Activated CD4-positive, alpha-beta T cell treated with anti-CD3 and anti-CD28 coated beads, Interleukin-2, amount 10 ng/mL, durations not matched to agents 7 days and 5 days (primary cell): Measurements from ENCODE around the gene GRK6. TPM values are rescaled to one million over a fixed set of nuclear protein-coding genes. Genes with fewer than 3 reads are reported as not detected.

ENCODE experiments used
- CTCF ChIA-PET: fragments of 350-600 bp; sonication (Branson Sonifier 250); formaldehyde crosslinking; loops from one replicate; lab custom pipeline; 2021; ENCODE audit warnings: antibody characterized with exemption; lab: Charles Lee
- POLR2A ChIA-PET: fragments of 350-600 bp; sonication (Branson Sonifier 250); formaldehyde crosslinking; loops from one replicate; lab custom pipeline; 2021; ENCODE audit warnings: antibody characterized with exemption; lab: Charles Lee
- DNase-seq: peaks from one replicate; pipeline ENCODE4 v3.0.0-alpha.2; 2020
- H3K27ac Mint-ChIP-seq: one replicate; pipeline ENCODE4 v1.8.0; 2021; ENCODE audit warnings: mild to moderate bottlenecking, moderate library complexity, mixed read lengths
- H3K27me3 Mint-ChIP-seq: one replicate; pipeline ENCODE4 v1.8.0; 2021; ENCODE audit warnings: mixed read lengths
- H3K36me3 Mint-ChIP-seq: one replicate; pipeline ENCODE4 v1.8.0; 2021; ENCODE audit warnings: low read depth, mixed read lengths
- H3K4me1 Mint-ChIP-seq: one replicate; pipeline ENCODE4 v1.8.0; 2021; ENCODE audit warnings: mixed read lengths
- H3K4me3 Mint-ChIP-seq: one replicate; pipeline ENCODE4 v1.8.0; 2021; ENCODE audit warnings: mild to moderate bottlenecking, moderate library complexity, mixed read lengths
- H3K9me3 Mint-ChIP-seq: one replicate; pipeline ENCODE4 v1.8.0; 2021; ENCODE audit warnings: mixed read lengths
- total RNA-seq, 2 experiments: library from RNA; stranded (reverse); gene quantifications; one replicate each; pipeline ENCODE4 v1.2.3, GENCODE V29; 2021

Gene GRK6
- total RNA-seq, 2 experiments from 2014 or later: 242 to 296 TPM

DNA sequence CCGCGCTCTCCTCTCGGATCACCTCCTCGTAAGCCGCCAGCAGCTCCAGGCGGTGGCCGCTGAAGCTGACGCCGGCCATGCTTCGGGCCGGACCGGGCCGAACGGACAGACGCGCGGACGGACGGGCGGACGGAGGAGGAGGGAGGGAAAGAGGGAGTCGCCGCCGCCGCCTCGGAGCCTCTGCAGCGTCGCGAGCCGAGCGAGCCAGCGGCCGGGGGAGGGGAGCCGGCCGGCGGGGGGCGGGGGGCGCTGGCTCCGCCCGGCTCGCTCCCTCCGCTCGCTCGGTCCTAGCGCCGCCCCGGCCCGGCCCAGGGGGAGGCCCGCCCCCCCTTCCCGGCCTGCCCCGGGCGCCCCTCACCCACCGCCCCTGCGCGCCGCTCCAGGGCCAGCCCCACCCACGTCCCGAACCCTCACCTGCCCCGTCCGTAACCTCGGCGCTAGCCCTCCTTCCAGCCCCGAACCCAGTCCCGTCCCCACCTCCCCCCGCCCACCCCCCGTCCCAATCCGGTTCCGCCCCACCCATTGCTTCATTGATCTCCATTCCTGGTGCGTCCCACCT is 47.0 kb downstream of the GRK6 start, which contains the start of gene DBN1:
DBN1 (minus strand) TSS at position 192 of the 559 bp plus-strand sequence; CDS start at position 79, 113 bp downstream.
- ChIA-PET CTCF (interaction anchor here (0.8 to 46.8 kb wide), 4 partner anchors 17 to 65 kb away, joined by 3 to 1643 read pairs (median 34); partner anchors contain the start of genes F12, GRK6, PFN3 and SLC34A1), POLR2A (no interaction called here)
- Mint-ChIP-seq H3K27me3 (peaks cover 13% of the 10 kb centered on the region), H3K9me3 (no peaks in the 10 kb centered on the region), H3K4me3 (peak within 1 kb of the TSS; percentile 69), H3K4me1 (peaks cover 43% of the 10 kb centered on the region), H3K36me3 (no peaks in the 10 kb centered on the region), H3K27ac (peak within 1 kb of the TSS; percentile 36)
- DNase-seq: no peak

DNA sequence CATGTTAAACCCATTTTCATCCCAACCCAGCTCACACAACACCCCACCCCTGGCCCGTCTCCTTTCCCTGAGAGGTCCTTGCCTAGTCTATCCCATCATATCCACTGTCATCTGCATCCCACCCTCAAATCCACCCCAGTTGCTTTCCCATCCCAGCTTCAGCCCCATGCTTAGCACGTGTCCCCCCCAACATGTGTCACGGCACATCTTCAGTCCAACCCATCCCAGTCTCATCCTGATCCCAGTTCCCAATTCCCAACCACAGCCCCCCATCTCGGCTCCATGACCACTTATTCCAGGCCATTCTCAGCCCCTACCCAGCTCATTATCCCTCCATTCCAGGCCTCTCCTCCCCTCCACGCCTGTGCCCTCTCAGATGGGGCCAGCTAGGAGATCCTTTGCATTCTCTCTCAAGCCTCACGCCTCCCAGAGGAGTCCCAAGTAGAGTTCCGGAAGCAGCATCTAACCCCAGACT is 47.6 kb downstream of the GRK6 start:
- DNase-seq: no peak
- Mint-ChIP-seq H3K27ac (peak overlapping the region; percentile 36), H3K4me1 (peaks cover 48% of the 10 kb centered on the region)

DNA sequence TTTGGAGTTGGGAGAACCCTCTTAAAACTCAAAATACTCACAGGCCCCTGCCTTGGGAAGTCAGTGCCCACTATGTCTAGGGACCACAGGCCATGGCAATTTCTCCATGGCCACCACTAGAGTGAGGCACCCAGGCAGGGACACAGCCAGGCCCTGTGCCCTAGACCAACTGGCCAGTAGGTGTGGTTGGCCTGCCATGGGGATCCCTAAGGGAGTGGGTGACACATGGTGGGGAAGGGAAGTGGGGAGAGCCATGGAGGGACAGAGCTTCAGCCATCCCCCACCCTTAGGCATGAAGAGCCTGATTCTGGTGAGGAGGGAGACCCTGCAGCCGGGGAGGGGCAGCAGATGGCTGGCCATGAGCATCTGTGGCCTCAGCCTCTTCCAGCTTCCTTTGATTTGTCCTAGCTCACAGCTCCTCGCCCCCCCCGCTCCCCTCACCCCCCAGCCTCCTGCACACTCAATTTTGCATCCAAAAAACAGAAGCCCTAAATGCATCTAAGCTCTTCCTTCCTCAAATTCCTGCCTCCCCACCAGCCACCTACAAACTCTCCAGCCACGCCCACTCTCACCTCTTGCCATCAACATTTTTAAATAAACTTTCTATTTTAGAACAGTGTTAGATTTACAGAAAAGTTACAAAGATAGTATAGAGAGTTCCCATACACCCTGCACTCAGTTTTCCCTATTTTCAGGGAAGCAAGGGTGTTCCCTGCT is 48.5 kb downstream of the GRK6 start:
- DNase-seq: no peak
- H3K4me3 Mint-ChIP-seq: peak overlapping the region; percentile 8
- CTCF ChIA-PET: interaction anchor here (0.7 to 46.8 kb wide), 6 partner anchors 19 to 66 kb away, joined by 3 to 1643 read pairs (median 3); partner anchors contain the start of genes F12, GRK6, PFN3 and SLC34A1
- H3K36me3 Mint-ChIP-seq: peaks cover 2% of the 10 kb centered on the region
- POLR2A ChIA-PET: no interaction called here
- H3K9me3 Mint-ChIP-seq: no peaks in the 10 kb centered on the region
- peaks cover 13% of the 10 kb centered on the region for H3K27me3 Mint-ChIP-seq
- H3K27ac Mint-ChIP-seq: peak overlapping the region; percentile 58
- H3K4me1 Mint-ChIP-seq: peaks cover 57% of the 10 kb centered on the region

More for the DNA sequence above, 47.6 kb downstream of the GRK6 start:
- H3K4me3 Mint-ChIP-seq: peak overlapping the region; percentile 69
- peaks cover 13% of the 10 kb centered on the region for H3K27me3 Mint-ChIP-seq
- peaks cover 2% of the 10 kb centered on the region for H3K36me3 Mint-ChIP-seq
- POLR2A ChIA-PET: no interaction called here
- CTCF ChIA-PET: interaction anchor here (1.0 to 46.8 kb wide), 2 partner anchors 20 to 66 kb away, joined by 3 to 1643 read pairs; partner anchors contain the start of genes F12, GRK6, PFN3 and SLC34A1
- no peaks in the 10 kb centered on the region for H3K9me3 Mint-ChIP-seq

DNA sequence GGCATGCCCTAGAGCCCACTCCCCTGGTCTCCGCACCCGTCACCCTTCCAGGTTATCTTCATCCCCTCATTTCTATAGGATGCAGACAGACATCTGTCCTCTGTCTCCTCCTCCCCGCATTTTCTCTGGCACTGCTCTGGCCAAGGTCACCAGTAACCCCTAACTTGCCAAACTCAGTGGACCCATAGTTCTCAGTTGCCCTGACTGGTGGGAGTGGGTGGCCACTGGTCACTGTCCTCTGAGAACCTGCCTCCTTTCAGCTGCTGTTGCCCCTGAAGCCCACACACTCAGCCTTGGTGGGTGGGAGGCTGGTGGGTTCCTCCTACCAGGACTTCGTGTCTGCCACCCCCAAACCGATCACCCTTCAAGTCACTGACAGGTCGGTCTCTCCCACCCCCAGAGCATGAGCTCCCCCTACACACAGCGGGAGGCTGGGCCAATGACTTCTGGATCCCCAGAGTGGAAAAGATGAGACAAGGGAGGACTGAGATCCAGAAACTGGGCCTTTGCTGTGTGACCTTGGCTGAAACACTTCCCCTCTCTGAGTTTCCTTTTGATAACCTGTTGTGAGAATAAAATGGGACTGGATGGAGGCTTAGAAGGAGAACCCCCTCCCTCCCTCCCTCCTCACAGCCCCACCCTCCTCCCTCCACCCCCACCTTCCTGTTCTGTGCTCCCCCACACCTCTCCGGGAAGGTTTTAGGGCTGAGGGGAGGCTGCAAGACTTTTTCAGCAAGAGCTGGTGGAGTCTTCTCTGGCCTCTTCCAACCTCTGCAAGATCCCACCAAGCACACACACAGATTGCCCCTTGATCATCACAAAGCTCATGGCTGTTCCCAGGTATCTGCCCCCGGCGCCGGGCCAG is 49.3 kb downstream of the GRK6 start:
- ChIA-PET CTCF (interaction anchor here (0.7 to 46.8 kb wide), 8 partner anchors 12 to 67 kb away, joined by 3 to 1643 read pairs (median 4); partner anchors contain the start of genes F12, GRK6, PFN3 and SLC34A1), POLR2A (no interaction called here)
- peaks cover 2% of the 10 kb centered on the region for H3K36me3 Mint-ChIP-seq
- H3K27ac Mint-ChIP-seq: peak overlapping the region; percentile 58
- H3K27me3 Mint-ChIP-seq: peaks cover 13% of the 10 kb centered on the region
- H3K9me3 Mint-ChIP-seq: no peaks in the 10 kb centered on the region
- DNase-seq: no peak
- H3K4me1 Mint-ChIP-seq: peaks cover 59% of the 10 kb centered on the region
- H3K4me3 Mint-ChIP-seq: no peak overlapping the region

DNA sequence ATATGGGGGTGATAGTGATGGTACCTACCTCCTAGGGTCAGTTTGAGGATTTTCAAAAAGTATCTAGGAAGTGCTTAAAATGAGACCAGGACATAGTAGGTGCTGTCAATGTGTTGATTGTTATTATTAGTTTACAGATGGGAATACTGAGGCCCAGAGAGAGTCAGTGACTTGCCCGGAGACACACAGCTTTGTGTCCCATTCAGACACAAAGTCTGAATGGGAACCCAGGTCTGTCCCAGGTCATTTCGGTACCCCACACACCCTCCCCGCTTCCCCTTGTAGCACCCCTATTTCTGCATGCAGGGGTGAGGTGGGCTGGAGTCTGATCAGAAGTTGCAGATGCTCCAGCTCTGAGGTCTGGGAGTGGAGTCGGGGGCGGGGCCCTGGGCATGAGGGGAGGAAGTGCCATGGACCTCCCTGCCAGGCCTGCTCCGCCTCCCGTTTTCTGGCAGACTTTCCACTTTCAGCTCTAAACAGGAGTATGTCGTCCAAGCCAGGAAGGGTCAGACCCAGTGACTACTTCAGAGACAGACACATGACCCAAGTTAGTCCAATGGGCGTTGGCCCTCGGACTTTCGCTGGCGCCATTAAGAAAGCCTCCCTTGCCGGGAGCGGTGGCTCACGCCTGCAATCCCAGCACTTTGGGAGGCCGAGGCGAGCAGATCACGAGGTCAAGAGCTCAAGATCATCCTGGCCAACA is 50.2 kb downstream of the GRK6 start:
- Mint-ChIP-seq H3K27ac (no peak overlapping the region), H3K9me3 (no peaks in the 10 kb centered on the region)

DNA sequence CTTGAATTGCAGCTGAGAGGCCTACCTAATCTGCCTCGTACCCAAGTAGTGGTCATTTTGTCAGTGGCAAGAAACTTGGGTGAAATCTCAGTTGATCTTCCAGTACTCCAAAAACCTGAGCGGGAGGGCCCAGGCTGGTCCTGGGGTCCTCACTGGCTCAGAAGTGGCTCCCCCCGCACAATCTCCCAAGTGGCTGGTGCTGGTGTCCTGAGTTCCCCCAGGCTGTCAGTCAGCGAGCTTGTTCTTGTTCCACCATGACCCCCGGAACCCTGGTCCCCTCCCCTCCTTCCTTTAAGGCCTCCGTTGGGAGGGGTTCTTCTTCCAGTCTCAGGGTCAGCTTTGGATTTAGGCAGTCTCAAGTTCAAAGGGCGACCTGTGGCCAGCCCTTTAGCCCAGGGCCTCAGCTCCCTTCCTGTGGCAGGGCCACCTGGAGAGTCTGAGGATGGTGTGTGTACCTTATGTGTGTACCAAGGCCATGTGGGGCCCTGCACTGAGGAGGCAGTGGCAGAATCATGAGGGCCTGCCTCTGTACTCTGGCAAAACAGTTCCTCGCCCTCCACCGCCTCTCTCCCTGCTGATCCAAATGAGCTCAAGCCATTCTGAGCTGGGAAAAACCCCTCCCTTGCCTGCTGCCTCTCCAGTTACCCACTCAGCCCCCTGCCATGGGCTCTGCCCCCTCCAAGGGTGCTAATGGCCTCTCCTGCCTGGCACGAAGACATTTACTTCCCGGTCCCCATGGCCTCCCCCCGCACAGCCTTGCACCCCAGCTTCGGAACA is 51.4 kb downstream of the GRK6 start:
- no peaks in the 10 kb centered on the region for H3K9me3 Mint-ChIP-seq
- peaks cover 13% of the 10 kb centered on the region for H3K27me3 Mint-ChIP-seq
- H3K4me3 Mint-ChIP-seq: no peak overlapping the region
- DNase-seq: no peak
- H3K36me3 Mint-ChIP-seq: peaks cover 2% of the 10 kb centered on the region
- ChIA-PET CTCF (interaction anchor here (1.4 to 46.8 kb wide), 10 partner anchors 10 to 69 kb away, joined by 3 to 1643 read pairs (median 6); partner anchors contain the start of genes F12, GRK6, PFN3 and SLC34A1), POLR2A (interaction anchor here (0.7 kb wide), 1 partner anchor 166 kb away, joined by 4 read pairs; no protein-coding TSS in a partner anchor)
- peak overlapping the region; percentile 91 for H3K27ac Mint-ChIP-seq
- H3K4me1 Mint-ChIP-seq: peaks cover 51% of the 10 kb centered on the region

More for the DNA sequence above, 50.2 kb downstream of the GRK6 start:
- ChIA-PET POLR2A (no interaction called here), CTCF (interaction anchor here (1.0 to 46.8 kb wide), 7 partner anchors 9 to 167 kb away, joined by 3 to 1643 read pairs (median 5); partner anchors contain the start of genes F12, GRK6, PFN3 and SLC34A1)
- H3K36me3 Mint-ChIP-seq: peaks cover 2% of the 10 kb centered on the region
- peaks cover 56% of the 10 kb centered on the region for H3K4me1 Mint-ChIP-seq
- no peak overlapping the region for H3K4me3 Mint-ChIP-seq
- no peak for DNase-seq
- peaks cover 13% of the 10 kb centered on the region for H3K27me3 Mint-ChIP-seq

DNA sequence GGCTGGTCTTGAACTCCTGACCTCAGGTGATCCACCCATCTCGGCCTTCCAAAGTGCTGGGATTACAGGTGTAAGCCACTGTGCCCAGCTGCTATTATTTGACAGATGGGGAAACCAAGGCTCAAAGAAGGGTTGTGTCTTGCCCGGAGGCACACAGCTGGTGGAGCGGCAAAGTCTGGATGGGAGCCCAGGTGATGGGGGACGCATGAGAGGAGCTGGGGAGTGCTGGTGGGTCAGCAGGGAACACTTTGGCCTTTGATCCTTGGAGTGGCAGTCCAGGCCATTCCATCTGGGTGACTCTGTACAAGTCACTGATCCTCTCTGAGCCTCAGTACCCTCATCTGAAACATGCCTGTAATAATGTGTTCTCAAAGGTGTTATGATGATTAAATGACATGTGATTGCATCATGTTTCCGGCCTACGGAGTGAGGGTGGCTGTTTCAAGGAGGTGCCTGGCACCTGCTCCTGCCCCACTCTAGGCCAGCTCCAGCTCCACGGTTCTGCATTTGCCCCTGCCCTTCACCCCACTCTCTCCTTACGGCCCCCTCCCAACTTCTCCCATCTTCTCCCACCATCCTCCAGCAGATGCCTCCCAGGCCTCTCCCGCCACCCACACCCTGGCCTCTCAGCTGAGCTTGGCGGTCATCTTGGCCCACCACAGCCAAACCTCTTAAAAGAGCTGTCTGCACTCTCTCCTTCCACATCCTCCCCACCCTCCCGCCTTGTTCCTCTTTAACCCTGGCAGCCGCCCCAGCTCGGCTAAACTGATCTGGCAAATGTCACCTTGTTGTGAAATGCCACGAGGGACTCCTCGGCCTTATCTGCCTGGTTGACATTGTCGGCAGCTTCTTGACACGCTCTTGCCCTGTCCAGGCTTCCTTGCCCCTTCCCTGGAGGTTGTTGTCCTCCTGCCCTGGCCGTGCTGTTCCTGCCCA is 52.5 kb downstream of the GRK6 start:
- H3K27me3 Mint-ChIP-seq: peaks cover 11% of the 10 kb centered on the region
- POLR2A ChIA-PET: interaction anchor here (0.6 kb wide), 1 partner anchor 8 kb away, joined by 3 read pairs; no protein-coding TSS in a partner anchor
- DNase-seq: peak; percentile 42
- peaks cover 49% of the 10 kb centered on the region for H3K4me1 Mint-ChIP-seq
- peaks cover 2% of the 10 kb centered on the region for H3K36me3 Mint-ChIP-seq
- CTCF ChIA-PET: interaction anchor here (1.1 to 46.8 kb wide), 8 partner anchors 11 to 70 kb away, joined by 3 to 1643 read pairs (median 5); partner anchors contain the start of genes F12, GRK6, PFN3 and SLC34A1
- no peak overlapping the region for H3K4me3 Mint-ChIP-seq
- peak overlapping the region; percentile 91 for H3K27ac Mint-ChIP-seq
- no peaks in the 10 kb centered on the region for H3K9me3 Mint-ChIP-seq

DNA sequence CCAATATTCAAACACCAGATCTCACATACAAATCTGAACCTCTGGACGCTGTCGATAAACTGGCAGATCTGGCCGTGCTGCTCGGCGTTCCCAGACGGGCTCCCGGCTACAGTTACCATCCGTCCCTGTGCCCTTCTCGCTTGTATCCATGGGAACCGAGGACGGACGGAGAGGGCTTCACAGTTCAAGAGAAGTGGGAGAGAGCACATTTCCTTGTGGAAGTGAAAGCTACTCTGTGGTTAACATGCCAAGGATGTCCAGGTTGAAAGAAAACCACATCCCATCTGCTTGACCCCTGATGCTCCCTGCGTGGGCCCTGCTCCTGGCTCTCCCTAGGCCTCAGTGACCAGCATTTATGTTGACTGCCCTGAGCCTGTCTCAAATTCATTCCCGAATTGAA is 53.3 kb downstream of the GRK6 start:
- Mint-ChIP-seq H3K4me3 (no peak overlapping the region), H3K27me3 (peaks cover 3% of the 10 kb centered on the region), H3K27ac (peak overlapping the region; percentile 91), H3K9me3 (no peaks in the 10 kb centered on the region), H3K4me1 (peaks cover 41% of the 10 kb centered on the region), H3K36me3 (peaks cover 2% of the 10 kb centered on the region)
- ChIA-PET POLR2A (interaction anchor here (0.6 kb wide), 1 partner anchor 8 kb away, joined by 3 read pairs; no protein-coding TSS in a partner anchor), CTCF (interaction anchor here (0.6 to 46.8 kb wide), 6 partner anchors 17 to 368 kb away, joined by 3 to 1643 read pairs (median 4); partner anchors contain the start of genes F12, GRK6, PFN3 and SLC34A1)
- no peak for DNase-seq

DNA sequence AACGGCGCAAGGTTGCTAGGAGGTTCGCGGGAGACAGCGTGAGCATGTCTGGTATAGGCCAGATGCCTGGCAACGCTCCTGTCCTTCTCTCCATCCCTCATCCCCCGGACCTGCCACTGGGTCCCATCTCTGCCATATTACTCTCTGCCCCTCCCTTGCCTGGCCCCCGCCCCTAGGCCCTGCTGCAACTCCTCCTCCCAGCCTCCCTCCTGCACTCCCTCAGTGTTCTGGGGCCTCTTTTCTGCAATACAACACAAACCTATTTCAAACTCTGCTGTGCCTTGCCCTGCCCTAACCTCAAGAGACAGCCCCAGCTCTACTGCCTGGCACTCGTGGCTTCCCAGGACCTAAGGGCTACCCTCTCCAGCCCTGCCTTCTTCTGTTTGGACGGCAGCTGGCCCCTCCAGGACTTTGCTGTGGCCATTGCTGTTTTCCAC is 55.9 kb downstream of the GRK6 start:
- no peak overlapping the region for H3K4me3 Mint-ChIP-seq
- no peaks in the 10 kb centered on the region for H3K27me3 Mint-ChIP-seq
- H3K27ac Mint-ChIP-seq: no peak overlapping the region
- peaks cover 4% of the 10 kb centered on the region for H3K36me3 Mint-ChIP-seq
- H3K9me3 Mint-ChIP-seq: no peaks in the 10 kb centered on the region
- ChIA-PET POLR2A (no interaction called here), CTCF (interaction anchor here (0.8 to 46.8 kb wide), 3 partner anchors 15 to 93 kb away, joined by 3 to 1643 read pairs (median 3); partner anchors contain the start of genes F12, GRK6, PDLIM7 and PFN3)
- peaks cover 26% of the 10 kb centered on the region for H3K4me1 Mint-ChIP-seq
- DNase-seq: no peak

DNA sequence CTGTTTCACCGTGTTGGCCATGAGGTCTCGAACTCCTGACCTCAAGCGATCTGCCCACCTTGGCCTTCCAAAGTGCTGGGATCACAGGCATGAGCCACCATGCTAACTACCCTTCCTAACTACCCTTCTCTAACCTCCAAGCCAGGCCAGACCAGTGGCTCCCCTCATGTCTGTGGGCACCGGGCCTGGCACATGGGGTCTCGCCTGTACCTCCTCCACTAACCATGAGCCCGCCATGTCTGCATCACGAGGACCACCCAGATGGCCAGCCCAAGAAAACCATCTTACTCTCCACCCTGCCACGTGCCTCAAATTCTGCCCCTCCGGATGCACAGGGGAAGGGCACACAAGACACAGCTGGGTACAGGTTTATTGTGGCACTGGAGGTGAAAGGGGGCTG is 56.6 kb downstream of the GRK6 start:
- H3K27ac Mint-ChIP-seq: no peak overlapping the region
- no peak for DNase-seq
- H3K4me1 Mint-ChIP-seq: peaks cover 21% of the 10 kb centered on the region
- peaks cover 4% of the 10 kb centered on the region for H3K36me3 Mint-ChIP-seq
- ChIA-PET CTCF (interaction anchor here (0.8 kb wide), 1 partner anchor 94 kb away, joined by 3 read pairs; no protein-coding TSS in a partner anchor), POLR2A (no interaction called here)
- H3K4me3 Mint-ChIP-seq: no peak overlapping the region
- H3K9me3 Mint-ChIP-seq: no peaks in the 10 kb centered on the region
- H3K27me3 Mint-ChIP-seq: no peaks in the 10 kb centered on the region
